ENCODE measurements around the gene TATDN2.

TATDN2 gene, protein sequence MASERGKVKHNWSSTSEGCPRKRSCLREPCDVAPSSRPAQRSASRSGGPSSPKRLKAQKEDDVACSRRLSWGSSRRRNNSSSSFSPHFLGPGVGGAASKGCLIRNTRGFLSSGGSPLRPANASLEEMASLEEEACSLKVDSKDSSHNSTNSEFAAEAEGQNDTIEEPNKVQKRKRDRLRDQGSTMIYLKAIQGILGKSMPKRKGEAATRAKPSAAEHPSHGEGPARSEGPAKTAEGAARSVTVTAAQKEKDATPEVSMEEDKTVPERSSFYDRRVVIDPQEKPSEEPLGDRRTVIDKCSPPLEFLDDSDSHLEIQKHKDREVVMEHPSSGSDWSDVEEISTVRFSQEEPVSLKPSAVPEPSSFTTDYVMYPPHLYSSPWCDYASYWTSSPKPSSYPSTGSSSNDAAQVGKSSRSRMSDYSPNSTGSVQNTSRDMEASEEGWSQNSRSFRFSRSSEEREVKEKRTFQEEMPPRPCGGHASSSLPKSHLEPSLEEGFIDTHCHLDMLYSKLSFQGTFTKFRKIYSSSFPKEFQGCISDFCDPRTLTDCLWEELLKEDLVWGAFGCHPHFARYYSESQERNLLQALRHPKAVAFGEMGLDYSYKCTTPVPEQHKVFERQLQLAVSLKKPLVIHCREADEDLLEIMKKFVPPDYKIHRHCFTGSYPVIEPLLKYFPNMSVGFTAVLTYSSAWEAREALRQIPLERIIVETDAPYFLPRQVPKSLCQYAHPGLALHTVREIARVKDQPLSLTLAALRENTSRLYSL

DNA sequence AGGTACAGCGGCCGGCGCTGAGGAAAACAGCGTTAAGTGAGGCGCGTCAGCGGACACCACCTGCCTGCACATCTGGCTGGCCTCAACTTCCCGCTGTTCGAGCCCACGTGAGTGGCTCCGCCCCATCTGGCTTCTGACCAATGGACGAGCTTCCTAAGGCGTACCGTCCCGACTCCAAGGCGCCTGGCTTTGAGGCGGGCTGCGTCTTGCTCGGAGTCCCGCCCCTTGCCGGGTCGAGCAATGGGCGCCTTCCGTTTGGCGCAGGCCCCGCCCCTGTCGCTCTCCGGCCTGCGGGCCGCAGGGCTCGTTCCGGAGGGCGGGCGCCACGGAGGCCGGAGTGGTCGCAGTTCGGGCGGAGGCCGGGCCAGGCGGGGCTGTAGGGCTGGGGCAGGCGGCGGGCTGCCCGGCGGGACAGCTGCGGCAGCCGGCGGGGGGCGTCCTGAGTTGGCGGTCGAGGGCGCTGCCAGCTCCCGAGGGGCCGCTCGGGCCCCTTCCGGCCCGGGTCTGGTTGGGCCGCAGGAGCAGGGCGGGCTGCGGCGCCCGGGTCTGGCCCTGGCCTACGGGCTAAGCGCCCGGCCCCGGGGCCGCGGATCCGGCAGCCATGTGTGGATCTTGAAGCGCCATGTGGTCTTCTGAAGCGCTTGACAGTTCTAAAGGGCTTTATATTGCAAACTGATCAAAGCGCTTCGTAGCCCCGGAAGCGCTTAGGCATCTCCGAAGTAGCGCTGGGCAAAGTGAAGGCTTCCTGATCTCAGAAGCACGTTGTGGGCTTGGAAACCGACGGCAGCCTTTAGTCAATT, at the start of gene TATDN2:
Gene TATDN2 (plus strand): TSS at position 276 of the 800 bp plus-strand sequence. CDS start 742 bp downstream, outside the sequence.
- DNase-seq = peak; percentile 93

DNA sequence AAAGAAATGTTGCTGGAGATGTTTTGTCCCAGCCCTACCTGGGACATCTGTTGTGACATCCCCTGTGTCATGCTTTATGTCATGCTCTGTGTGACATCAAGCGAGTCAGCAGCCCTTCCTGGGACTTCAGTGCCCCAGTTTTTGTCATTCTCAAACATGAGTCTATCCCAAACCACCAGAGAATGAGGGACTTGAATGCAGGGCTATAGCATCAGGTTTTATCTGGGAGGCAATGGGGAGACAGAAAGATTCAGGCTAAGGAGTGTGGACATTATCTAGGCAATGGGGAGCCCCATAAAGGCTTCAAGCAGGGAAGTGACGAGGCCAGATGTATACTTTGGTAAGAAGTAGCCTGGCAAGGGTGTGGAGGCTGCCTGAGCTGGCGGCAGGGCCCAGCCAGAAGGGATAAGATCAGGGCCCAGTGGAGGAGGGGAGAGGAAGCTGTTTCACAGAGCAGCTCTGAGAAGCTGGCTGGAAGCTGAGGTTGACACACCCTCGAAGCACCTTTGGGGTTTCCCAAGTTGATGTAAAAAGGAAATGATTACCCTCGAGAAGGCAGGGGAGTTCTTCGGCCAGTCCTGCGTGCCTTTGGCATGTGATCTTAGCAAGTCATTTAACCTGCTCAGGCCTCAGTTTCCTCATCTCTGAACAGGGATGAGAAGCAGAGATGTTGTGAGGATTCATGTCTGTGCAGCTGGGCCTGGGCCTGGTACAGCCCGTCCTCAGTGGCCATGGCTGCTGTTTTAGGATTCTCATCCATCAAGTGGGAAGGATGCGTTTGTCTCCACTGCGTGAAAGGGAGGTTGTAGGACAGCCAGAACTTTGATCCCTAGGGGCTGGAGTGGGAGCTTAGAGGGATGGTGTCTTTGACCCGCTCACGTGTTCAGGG, 49.3 kb upstream of the TATDN2 start:
- DNase-seq = peak; percentile 63

DNA sequence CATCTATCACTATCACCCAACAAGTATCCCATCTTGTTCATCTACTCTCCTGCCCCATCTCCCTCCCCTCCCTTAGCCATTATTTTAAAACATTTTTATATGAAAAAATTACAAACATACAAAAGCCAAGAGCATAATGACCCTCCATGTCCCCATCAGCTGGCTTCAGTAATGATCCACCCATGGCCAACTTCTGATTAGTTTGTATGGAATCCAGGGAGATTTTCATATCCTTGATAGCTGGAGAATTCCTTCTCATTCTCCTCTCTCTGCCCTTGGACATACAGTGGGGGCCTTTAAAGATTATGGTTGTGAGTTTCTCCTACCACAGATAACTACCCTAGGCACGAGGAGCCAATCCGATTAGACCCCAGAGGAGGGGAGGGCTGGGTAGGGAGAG, 43.3 kb upstream of the TATDN2 start:
- no peak for DNase-seq

DNA sequence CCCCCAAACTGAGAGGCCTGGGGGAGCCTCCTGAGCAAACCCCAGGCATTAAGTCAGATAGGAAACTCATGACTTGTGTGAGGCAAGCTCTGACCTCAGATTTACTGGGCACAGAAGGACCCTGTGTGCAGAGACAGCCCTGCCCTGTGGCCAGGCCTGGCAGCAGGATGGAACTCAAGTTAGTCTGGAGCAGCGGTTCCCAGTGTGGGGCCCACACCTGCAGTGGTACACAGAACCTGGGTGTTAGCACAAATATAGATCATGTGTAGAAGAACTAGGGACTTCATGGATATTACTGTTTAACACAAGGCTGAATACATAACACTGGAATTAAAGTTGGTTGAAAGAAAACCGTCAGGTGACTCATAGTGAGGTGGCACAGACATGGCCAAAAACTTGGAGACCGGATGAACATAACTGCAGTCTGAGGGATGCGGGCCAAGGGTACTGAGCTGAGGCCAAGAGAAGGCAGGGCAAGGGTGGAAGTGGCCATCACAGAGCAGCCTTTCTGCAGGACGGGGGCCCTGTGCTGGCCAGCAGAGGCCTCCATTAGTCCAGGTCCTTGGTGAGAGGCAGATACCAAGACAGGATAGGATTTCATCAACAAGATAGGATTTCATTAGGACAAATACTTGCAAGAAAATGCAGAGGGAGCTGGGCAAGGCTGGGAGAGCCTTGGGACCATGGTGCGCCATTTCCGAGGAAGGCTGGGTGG, 42.7 kb upstream of the TATDN2 start:
- no peak for DNase-seq

DNA sequence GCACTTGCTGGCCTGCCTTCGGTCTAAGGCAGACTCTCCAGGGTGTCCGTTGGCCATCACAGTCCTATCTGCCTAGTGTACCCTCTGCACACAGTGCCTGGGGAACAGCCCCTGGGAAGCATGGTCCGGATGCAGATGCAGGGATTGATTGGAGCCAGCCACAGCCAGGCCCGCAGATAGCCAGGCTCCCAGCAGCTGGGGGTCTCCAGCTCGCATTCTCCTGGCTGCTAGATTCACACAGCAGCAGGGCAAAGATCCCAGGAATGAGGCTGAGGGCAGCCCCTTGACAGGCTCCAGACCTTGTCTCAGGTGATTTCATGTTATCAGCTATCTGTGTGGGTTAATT, 42.1 kb upstream of the TATDN2 start:
- no peak for DNase-seq

DNA sequence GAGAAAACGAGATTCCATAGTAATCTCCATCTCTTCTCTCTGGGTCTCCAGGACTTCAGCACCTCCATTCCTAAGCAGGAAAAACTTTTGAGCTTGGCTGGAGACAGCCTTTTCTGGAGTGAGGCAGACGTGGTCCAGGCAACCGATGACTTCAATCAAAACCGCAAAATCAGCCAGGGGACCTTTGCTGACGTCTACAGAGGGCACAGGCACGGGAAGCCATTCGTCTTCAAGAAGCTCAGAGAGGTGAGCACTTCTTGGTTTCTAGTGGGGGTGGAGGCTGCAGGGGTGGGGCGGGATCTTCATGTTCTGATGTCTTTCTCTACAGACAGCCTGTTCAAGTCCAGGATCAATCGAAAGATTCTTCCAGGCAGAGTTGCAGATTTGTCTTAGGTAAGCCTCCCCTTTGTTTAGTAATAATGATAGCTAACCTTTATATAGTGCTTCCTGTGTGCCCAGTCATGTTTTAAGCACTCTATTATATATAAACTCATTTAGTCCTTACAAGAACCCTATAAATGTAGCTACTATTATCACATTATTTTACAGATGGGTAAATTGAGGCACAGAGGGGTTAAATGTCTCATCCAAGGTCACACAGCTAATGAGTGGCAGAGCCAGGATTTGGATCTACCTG, 35.0 kb upstream of the TATDN2 start:
- no peak for DNase-seq

DNA sequence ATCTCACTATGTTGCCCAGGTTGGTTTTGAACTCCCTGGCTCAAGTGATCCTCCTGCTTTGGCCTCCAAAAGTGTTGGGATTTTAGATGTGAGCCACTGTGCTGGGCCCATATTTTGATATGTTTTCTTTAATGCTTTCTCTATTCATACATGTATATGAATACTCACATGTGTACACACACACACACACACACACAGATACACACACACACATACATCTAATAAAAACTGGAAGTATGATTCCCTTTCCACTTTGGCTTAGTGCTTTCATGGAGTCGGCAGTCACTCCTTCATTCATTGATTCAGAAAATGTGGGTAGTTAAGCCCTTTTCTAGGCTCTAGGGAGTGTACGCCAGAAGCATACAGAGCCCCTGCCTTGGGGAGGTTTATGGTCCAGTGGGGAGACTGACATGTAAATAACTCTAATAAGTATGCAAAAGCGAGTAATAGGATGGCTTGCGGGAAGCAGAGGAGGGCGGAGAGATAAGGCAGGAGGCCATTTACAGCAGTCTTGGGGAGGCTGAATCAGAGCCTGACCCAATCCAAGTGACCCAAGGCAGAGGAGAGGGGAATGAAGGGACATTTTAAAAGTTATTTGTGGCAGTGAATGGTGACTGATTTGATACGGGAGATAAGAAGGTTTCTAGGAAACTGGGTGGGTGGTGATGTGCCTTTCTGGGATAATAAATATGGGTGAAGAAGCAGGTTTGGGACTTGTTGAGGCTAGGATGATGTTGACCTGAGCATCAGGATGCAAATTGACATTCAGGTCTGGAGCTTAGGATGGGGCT, 32.5 kb upstream of the TATDN2 start:
- DNase-seq = no peak

DNA sequence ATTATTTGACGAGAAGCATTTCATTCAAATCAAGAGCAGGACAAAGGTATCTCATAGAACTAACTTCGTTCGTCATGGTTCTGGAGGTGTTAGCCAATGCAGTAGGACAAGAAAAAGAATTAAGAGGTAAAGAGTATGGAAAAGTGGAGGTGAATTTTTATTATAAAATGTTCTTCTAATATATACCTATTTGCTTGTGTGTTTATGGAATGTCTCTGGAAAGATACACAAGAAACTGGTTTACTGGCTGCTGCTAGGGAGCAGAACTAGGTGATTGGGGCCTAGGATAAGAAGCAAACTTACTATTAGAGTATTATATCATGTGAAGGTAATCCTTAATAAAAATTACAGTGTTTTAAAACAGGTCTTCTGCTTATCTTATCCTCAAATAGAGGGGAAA, 30.9 kb upstream of the TATDN2 start:
- no peak for DNase-seq

DNA sequence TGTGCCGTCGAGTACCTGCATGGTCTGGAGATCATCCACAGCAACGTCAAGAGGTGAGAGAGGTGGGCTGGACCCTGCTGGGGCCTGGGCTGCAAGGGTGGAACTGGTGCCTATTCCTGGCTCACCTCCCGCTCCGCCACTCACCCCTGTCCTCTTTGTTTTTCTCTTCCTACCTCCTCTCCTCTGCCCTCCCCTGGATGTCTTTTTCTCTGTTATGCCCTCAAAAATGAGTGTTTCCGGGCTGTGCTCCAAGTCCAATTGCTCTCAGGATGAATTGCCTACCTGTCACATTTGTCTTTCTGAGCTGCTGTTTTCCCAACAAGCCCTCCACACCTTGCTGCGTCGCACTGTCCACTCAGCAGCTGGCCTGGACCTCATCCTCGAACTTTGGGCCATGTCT, 28.5 kb upstream of the TATDN2 start:
- DNase-seq = no peak

DNA sequence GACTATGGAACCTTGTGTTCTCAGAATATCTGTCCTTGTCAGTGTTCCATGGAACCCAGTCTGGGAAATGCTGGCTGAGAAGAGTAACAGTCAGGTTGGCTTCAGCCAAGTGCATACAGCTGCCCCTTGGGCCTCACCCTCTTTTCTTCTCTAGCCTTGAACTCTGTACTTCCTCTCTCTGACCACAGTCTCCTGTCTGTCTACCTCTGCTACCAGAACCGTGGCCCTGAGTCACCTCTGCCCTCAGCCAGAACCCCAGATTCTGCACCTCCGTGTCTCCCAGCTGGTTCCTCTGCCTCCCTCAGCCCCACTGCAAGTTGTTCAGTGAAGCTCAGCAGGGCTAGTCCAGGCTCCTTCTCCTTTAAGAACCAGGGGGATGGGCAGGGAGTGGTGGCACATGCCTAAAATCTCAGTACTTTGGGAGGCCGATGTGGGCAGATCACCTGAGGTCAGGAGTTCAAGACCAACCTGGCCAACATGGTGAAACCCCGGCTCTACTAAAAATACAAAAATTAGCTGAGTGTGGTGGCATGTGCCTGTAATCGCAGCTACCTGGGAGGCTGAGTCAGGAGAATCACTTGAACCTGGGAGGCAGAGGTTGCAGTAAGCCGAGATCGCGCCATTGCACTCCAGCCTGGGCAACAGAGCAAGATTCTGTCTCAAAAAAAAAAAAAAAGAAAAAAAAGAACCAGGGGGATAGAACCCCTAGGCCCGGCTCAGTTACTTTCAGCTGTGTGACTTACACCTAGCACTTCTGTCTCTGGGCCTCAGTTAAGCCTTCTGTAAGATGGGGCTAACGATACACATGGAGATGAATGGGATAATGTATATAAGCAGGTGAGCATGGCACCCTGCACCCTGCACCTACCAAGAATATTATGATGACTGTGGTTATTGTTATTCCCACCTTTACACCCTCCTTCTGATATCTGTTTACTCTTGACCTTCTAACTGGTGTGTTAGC, 24.3 kb upstream of the TATDN2 start:
- DNase-seq = no peak

DNA sequence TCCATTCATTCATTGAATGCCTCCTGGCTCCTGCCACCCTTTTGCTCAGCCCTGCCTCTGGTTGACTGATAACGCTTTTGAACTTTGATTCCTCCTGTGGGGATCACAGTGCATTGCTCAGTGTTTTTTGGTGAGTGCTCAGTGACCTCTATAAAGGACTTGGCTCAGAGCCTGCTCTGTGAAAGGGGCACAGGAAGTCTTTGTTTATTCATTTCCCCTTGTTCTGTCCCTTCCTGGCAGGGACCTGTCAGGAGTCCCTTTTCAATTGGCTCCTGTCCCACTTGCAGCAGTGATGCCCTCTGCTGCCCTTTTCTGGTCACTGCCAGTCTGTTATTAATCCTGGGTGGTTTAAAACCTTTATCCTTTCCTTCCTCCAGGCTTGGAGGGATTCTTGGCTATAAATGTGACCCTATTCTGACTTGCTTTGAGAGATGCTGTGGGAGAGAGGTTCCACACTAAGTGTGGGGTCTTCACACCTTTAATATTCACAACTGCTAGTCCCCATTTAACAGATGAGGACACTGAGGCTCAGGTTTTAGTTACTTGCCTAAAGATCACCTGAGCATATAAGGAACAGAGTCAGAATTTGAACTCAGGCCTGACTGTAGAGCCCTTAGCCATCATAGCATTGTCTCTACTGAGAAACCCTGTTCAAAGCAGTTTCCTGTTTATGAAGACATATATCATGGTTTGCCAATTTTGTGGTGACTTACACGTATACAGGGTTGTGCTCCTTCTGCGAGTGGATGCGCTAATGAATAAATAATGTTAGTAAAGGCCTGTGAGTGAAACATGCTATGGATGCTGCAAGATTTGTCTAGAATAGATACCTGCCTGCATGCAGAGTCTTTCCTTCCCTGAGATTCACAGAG, 23.2 kb upstream of the TATDN2 start:
- peak; percentile 61 for DNase-seq

DNA sequence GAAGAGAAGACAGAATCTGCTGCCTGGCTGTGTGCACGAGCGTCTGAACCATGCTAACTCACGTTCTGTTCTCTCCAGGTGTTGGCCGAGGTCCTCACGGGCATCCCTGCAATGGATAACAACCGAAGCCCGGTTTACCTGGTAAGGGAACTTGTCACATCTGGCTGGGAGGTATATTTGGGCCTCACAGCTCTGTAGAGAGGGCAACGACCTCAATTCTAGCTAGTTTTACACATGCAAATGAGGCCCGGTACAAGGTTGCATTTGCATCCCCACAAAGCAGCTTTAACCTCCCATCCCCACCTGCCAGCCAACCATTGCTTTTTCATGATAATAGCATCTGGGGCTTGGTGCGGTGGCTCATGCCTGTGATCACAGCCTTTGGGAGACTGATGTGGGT, 22.0 kb upstream of the TATDN2 start:
- no peak for DNase-seq

DNA sequence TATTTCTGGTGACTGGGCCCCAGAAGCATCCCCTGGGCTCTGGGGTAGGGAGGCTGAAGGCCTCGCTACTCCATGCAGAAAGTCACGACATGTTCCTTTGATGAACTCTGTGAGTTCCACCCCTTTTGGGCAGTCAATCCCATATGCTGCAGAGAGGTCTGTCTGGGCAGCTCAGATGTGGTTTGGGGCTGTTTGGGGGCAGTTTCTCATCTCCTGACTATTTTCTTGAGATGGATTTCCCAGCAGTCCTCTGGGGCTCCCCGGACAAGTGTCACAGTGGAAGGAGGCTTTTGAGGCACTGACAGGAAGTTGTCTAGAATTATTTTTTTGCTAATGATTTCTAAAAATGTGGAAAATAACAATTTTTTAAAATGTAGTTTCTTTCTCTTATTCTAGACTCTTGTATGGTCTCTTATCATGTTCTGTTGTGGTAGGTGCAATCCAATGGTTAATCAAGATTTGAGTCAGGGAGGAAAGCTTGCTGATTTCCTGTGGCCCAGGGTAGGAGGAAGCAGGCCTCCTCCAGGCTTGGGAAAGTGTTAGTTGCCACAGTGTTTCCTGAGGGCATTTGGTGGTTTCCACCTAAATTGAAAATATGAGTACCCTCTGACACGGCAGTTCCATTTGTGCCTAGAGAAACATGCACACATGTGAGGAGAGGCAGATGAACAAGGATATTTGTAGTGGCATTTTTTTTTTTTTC, 19.9 kb upstream of the TATDN2 start:
- peak; percentile 16 for DNase-seq

DNA sequence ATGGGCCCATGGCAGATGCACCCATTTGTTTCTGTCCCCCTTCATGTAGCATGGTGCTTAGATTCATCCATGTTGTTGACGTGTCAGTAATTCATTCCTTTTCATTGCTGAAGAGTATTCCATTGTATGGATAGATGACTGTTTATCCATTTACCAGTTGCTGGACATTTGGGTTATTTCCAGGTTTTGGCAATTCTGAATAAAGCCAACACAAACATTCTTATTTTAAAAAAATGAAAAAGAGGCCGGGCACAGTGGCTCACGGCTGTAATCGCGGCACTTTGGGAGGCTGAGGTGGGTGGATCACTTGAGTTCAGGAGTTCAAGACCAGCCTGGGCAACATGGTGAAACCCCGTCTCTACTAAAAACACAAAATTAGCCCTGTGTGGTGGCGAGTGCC, 18.7 kb upstream of the TATDN2 start:
- no peak for DNase-seq

DNA sequence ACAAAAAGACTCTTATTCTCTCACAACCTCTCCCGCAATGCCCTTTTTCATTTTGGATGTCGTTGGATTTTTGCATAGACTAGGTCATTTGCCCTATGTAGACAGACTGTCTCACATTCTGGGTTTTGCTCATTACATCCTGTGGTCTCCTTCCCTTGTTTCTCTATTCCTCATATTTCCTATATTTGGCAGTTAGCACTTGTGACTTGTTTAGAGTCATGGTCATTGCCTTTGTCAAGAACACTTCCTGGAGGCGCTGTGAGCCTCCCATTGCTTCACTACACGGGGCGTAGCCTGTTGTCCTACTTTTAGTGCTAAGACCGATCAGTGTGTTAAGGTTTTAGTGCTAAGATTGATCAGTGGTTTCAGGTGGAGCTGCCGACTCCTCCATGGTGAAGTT, 16.1 kb upstream of the TATDN2 start:
- DNase-seq = no peak

DNA sequence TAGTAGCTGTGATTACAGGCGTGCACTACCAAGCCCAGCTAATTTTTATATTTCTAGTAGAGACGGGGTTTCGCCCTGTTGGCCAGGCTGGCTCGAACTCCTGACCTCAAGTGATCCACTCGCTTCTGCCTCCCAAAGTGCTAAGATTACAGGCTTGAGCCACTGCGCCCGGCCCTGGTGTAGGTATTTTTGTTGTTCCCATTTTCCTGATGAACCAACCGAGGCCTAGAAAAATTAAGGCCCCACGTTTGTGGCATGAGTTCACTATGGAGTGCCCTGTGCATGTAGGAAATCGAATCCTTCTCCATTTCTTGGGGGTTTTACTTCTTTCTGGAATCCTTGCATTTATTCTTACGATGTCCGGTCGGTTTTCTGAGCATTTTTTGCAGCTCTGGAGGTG, 14.3 kb upstream of the TATDN2 start:
- no peak for DNase-seq

DNA sequence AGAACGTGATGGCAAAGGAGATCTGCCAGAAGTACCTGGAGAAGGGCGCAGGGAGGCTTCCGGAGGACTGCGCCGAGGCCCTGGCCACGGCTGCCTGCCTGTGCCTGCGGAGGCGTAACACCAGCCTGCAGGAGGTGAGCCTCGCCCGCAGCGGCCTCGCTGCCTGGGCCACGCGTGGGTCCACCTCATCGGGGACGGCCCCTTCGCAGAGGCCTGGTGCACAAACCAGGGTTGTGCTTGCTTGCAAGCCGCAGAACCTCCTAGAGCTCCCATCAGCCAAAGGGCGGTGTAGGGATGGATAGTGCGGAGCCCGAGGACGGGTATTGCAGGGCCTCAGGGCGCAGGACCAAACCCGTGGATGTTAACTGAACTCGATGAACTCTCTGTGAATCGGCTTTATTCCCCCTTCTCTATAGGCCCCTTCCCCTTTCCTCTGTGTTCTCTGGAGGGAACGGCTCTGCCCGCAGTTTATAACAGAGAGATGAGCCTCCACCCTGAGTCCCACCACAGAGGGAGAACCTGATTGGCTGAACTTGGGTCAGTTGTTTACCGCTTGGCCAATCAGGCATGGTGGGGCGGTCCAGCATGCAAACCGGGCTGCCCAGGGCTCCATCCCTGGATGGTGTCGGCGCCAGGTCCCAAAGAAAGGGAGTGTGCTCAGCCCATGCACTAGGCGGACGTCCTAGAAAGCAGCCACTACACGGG, 13.6 kb upstream of the TATDN2 start:
- no peak for DNase-seq

All from stimulated activated CD4-positive, alpha-beta T cell treated with anti-CD3 and anti-CD28 coated beads, Interleukin-4, amount 100 ng/mL, for 1 hour (primary cell).